CD4-positive, alpha-beta T cell treated with Interleukin-10 for 1 hour (primary cell): Measurements from ENCODE around the gene POLN.

Experiments
- DNase-seq: peaks from one replicate; pipeline ENCODE4 v3.0.0-alpha.2; 2020

The POLN gene

GRCh38 chr4:2103127-2103842 is 138.6 kb downstream of the POLN start:
- no peak for DNase-seq

- DNase-seq = no peak
Observed at GRCh38 chr4:2102045-2102883, 139.7 kb downstream of the POLN start.

GRCh38 chr4:2101346-2102044 is 140.4 kb downstream of the POLN start:
- DNase-seq = no peak

- DNase-seq = no peak
Observed at GRCh38 chr4:2096073-2096609, 145.8 kb downstream of the POLN start.

- no peak for DNase-seq
Observed at GRCh38 chr4:2095236-2096072, 146.5 kb downstream of the POLN start.

- DNase-seq = no peak
Observed at GRCh38 chr4:2094545-2094944, 147.4 kb downstream of the POLN start.

GRCh38 chr4:2093265-2093664 is 148.7 kb downstream of the POLN start:
- DNase-seq = no peak

- DNase-seq = no peak
Observed at GRCh38 chr4:2092669-2093053, 149.3 kb downstream of the POLN start.

GRCh38 chr4:2091990-2092668 is 149.8 kb downstream of the POLN start:
- no peak for DNase-seq

- DNase-seq = no peak
Observed at GRCh38 chr4:2090642-2091041, 151.3 kb downstream of the POLN start.

- no peak for DNase-seq
Observed at GRCh38 chr4:2089222-2089621, 152.7 kb downstream of the POLN start.

GRCh38 chr4:2087170-2087569 is 154.8 kb downstream of the POLN start:
- no peak for DNase-seq

- no peak for DNase-seq
Observed at GRCh38 chr4:2085496-2085901, 156.4 kb downstream of the POLN start.

- DNase-seq = no peak
Observed at GRCh38 chr4:2084316-2084715, 157.6 kb downstream of the POLN start.

- DNase-seq = no peak
Observed at GRCh38 chr4:2083826-2084160, 158.1 kb downstream of the POLN start.

- DNase-seq = no peak
Observed at GRCh38 chr4:2083116-2083825, 158.7 kb downstream of the POLN start.

- no peak for DNase-seq
Observed at GRCh38 chr4:2082627-2083026, 159.3 kb downstream of the POLN start.

- no peak for DNase-seq
Observed at GRCh38 chr4:2082118-2082517, 159.8 kb downstream of the POLN start.

- no peak for DNase-seq
Observed at GRCh38 chr4:2081540-2081939, 160.4 kb downstream of the POLN start.

- DNase-seq = no peak
Observed at GRCh38 chr4:2080429-2081300, 161.3 kb downstream of the POLN start.
